GM18873 (cell line): ENCODE results near the gene OGA.

Experiments
- ATAC-seq: cut with Tn5 transposase; IDR thresholded peaks from one replicate; pipeline ENCODE4 v1.9.1; 2021; ENCODE audit warnings: mild to moderate bottlenecking, moderate library complexity, moderate number of reproducible peaks; ENCODE audit not compliant: unreplicated experiment, low FRiP score

Gene OGA

GRCh38 chr10:101766306-101766705 lies 51.9 kb downstream of the OGA start:
- no peak for ATAC-seq

DNA sequence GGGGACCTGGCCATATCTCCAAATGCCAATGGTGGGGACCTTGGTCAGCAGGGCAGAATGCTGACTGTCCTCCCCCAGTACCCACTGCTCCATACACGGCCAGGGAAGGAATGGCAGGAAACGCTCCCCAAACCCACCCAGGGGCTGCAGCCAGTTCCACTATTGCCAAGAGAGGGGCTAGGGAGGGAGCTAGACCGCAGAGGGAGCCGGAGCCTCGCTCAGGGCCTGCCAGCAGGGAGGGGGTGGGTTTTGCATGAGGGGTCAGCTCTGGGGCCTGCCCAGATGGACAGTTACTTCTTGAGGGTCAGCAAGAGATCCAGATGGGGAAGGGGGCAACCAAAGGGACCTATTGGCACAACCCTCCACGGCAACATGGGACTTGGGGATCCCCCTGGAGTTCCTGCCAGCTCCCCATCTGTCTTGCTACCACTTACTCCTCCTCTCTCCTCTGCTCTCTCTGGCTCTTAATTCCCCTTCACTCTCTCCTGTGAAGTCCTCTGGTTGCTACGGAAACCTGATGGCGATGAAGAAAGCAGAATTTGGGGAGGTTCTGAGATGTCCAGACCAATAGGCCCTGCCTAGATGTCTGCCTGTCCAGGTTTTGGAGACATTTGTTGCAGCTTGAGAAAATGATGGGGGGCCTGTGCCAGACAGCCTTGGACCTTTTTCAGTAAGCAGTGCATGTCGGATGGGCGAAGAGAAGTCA lies 55.0 kb downstream of the OGA start:
- no peak for ATAC-seq

GRCh38 chr10:101762736-101763135 lies 55.5 kb downstream of the OGA start:
- no peak for ATAC-seq

DNA sequence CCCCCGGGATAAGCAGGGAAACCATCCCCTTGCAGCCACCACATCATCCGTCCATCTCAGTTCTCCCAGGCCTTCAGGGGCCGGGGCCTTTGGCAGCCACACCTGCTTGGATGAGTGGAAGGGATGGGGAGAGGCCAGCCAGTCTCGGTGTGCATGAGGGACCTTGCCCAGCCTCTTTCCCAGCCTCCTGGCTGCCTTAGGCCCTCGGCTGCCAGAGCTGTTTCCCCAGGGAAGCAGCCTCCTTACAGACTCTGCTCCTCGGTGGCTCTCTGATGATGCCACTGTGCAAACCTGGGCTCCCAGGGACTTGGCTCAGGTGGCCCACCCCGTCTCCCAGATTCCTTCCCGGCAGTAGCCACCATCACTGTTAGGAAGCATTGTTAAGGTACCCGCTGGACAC lies 57.0 kb downstream of the OGA start:
- no peak for ATAC-seq

DNA sequence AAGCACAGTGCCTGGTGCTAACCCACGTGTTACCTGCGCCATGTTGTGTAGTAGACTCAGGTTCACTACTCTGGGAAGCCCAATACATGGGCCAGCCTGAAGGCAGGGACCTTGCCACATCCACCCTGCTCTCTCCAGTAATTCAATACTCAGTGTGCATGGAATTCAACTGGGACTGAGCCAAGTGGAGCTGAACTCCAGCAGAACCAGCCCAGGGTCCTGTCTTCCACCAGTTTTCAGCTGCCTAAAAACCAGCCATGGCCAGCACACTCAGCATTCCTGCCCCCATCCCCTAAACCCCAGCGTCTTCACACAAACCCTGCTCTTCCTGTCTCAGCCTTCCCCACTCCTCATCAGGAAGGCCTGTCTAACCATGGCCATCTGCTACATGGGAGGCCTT lies 57.7 kb downstream of the OGA start:
- no peak for ATAC-seq

- no peak for ATAC-seq
Observed at GRCh38 chr10:101759309-101760247, 58.7 kb downstream of the OGA start.

GRCh38 chr10:101758858-101759257 lies 59.4 kb downstream of the OGA start:
- ATAC-seq, result no peak

- no peak for ATAC-seq
Observed at GRCh38 chr10:101752241-101752640, 66.0 kb downstream of the OGA start.

DNA sequence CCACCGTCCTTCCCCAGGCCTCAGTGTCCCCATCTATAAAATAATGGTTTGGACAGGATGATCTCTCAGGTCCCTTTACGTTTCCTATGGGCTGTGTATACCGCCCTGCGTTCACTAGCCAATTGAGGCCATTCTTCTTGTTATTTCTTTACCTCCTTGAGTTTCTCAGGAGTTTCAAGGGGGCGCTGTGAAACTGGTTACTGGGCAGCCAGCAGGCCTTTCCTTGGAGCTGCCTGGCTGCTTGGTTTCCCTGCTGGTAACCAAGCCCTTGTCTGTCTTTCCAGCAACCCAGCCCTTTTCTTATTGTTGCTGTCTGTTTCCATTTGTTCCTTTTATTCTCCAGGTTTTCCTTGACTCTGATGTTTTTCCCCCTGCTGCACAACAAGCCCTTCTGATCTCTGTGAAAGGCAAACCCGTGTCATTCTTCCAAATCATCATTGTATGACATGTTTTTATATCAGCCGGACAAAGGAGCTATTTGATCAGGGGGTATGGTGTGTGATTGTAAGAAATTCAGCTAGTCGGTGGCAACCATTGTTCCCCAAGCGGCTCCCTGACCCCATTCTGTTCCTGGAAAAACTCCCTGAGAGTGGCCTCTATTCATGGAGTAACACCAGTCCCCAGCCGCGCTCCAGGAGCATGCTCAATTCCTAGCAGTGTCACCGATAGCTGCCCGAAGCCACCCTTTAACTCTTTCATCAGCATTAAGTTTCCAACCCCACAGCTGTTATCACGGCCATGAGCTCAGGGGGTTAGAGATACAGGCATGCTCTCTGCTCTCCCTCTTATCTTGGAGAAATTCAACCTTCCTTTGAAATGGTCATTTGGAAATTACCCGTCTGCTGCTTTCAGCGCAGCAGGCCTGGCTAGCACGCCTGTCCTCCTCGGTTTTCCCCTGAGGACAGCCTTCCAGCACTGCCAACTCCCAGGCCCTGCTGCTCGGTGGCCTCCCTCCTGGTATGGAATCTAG lies 68.9 kb downstream of the OGA start:
- no peak for ATAC-seq

DNA sequence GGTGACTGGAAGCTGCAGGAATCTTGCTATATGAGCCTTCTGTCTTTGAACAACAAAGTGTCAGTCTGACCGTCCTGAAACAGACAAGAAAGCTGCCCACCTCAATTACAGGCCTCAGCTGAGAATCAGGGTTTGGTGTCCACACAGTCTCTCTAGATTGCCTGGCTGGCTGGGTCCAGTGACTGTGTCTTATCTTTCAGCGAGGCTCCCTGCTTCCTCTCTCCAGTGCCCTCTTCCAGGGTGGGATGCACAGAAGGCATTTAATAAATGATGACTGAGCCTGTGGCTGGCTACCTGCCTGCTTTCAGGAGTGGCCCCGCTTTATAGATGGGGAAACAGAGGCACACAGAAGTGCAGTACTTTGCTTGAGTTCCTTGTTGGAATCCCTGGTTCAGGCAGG lies 69.7 kb downstream of the OGA start:
- ATAC-seq, result no peak

GRCh38 chr10:101745074-101745696 lies 73.1 kb downstream of the OGA start:
- no peak for ATAC-seq

DNA sequence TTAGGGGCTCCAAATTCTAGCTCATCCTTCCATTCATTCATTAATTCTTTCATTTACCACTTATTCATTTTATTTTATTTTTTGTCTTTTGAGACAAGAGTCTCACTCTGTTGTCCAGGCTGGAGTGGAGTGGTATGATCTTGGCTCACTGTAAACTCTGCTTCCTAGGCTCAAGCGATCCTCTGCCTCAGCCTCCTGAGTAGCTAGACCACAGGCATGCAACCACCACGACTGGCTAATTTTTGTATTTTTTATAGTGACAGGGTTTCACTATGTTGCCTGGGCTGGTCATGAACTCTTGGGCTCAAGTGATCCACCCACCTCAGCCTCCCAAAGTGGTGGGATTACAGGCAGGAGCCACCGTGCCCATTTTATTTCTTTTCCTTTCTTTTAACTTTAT lies 74.0 kb downstream of the OGA start:
- ATAC-seq, result no peak

DNA sequence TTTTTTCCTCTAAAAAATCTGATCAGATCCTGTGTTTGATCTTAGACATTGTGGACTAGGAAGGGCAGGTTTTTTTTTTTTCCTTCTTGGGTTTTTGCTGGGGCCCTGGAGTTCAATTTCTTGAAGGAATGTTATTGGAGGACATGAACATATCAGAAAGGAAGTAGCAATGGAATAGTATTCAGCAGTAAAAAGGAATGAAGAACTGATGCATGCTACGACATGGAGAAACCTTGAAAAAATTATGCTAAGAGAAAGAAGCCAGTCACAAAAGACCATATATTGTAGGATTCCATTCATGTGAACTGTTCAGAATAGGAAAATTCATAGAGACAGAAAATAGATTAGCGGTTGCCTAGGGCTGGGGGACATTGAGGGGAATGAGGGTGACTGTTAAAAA lies 76.3 kb downstream of the OGA start:
- no peak for ATAC-seq

DNA sequence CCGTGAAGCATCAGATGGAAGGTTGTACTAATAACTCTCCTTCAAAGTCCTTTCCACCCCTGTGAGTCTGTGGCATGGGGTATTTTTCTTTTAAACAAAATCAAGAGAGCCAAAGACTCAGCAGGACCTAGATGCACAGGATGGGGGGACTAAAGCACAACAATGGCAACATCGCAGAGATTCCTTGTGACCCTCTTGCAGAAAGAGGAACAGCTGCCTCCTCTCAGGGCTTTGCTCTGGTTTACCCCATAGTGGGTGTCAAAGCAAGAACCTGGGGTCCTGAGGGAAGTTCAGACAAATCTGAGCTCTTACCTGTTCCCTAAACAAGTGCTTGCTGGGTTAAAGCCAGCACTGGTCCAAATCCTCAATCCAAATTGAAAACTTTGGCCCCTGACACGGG lies 81.6 kb downstream of the OGA start:
- ATAC-seq, result no peak
